Ramos (cell line): ENCODE results near the gene MOV10L1.

Experiments
- in situ Hi-C: fragments of 300-500 bp; cut with MboI; formaldehyde crosslinking; loops from one replicate; pipeline ENCODE4 v1.14.3; 2022; ENCODE audit warnings: low sequenced_read_pairs; ENCODE audit not compliant: unreplicated experiment

The MOV10L1 gene

DNA sequence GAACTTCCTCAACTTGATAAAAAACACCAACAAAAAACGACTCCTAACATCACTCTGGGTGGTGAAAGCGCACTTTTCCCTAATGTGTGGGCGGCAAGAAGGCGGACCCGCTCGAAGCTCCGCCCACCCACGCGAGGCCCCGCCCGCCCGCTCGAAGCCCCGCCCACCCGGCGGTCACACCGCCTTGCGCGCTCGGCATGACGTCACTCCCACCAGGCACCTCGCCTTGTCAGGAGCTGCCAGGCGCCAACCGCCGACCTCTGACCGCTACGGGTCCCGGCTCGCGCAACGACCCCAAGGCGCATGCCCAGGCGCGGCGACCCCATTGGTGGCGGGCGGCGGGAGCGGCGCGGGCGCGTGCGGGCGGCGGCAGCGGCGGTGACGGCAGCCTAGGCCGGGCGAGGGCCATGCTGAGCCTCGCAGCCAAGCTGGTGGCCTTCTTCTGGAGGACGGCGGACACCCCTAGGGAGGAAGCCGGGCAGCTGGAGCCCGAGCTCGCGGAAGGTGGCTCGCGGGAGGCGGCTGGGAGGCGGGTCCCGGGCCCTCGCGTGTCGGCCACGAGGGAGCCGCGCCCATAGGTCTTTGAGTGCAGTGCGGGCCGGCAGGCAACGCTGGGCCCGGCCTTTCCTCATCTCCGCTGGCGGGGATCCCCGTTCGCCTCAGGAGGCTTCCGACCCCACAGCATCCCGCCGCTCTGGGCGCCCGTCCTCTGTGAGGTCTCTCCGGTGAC is at the start of gene MOV10L1:
Gene MOV10L1 (plus strand): TSS at position 325 of the 730 bp plus-strand sequence. CDS start 83 bp downstream, at position 408.
- in situ Hi-C loops: no loop called here

DNA sequence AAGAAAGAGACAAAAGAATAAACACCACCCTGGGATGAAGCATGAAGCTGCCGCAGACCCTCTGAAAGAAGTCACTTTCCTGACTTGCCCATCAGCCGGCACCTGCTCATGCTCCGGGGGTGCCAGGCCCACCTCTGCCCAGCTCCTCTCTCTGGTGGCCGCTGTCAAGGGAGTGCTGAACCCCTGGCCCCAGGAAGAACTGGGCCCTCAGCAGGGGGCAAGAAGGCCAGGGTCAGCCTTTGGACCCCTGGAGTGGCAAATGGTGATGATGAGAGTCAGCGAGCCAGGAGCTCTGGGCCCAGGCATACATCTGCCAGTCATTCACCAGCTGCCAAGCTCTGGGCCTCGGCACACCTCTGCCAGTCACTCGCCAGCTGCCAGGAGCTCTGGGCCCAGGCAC is 49.1 kb upstream of the MOV10L1 start:
- in situ Hi-C loops: no loop called here

DNA sequence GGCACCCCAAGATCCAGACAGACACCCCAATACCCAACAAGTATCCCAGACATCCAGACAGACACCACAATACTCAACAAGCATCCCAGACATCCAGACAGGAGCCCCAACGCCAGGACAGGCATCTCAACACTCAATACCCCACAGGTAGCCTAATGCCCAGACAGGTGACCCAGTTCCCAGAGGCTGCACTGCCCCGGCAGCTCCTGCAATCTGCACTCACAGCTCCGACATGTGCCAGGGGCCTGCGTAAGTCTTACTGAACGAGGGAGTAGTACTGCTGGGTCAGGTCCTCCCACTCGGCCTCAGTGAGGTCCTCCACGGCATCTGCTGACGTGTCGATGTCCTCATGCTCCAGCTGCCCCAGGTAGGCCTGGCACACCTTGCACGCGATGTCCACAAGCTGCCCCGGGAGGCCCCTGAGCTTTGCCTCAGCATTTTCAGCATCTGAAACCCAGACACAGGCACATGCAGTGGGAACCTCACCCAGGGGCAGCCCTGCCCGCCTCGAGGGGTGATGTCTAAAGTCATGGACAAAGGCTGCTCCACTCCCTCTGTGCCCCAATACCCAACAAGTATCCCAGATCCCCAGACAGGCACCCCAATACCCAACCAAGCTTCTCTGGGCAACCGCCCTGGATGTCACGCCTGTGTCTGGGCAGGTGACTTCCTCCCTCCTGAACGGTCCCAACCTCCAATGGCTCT is 48.3 kb upstream of the MOV10L1 start:
- in situ Hi-C loops: no loop called here

DNA sequence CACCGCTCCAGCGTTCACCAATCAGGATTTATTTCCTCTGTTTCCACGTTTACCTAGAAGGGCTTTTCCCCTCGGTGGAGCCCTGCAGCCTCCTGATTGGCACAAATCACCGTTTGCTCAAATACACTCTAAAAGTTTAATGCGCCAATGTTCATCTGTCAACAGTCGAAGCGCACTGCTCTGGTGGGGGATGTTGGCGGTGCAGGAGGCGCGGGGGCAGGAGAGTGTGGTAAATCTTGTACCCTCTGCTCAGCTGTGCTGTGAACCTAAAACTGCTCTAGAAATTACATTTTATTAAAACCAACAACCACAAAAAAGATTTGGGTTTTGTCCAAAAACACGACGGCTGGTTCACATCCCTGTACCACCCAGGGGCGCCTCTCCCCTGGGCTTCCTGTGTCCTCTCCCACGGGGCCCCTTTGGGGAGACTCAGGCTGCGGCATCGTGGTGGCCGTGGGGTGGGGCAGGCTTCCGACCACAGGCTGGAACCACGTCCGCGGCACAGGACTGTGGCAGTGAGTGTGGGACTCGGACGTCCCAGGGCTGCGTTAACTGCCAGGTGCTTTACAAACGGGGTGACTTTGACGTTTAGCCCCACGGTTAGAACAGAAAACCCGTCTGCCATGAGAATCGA is 45.2 kb upstream of the MOV10L1 start:
- in situ Hi-C loops: no loop called here

DNA sequence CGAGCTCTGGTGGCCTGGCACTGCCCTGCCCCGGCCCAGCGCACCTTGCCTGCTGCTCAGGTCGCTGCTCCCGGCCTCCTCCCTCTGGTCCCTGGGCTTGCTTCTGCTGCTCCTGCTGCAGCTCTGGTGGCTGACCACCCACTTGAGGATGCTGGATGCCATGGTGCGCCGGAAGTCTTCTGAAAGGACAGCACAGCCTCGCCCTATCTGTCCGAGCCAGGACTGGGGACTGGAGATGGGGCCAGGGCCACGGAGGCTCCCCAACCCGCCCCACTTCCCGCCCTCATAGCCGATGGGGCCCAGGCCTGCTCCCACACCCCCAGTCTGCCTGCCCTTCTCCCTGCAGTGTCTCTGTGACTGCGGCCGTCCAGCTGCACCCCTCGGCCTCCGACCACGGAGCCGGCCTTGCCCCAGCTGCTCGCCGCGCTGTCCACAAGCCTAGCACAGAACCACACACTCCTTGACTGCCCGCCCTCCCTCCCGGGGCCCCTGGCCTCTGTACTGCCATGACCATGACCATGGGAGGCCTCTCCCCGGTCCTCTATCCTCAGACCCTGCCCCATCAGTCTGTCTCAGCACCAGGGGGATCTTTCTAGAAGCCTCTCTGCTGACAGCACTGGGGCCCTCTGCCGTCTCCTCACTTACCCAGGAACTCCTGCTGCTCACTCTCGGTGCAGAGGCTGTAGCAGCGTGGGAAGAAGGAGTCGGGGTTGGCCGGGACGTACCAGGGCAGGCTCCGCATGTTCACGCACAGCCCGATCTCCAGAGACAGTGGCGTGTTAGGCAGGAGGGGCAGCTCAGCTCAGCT is 44.4 kb upstream of the MOV10L1 start:
- in situ Hi-C loops: no loop called here

DNA sequence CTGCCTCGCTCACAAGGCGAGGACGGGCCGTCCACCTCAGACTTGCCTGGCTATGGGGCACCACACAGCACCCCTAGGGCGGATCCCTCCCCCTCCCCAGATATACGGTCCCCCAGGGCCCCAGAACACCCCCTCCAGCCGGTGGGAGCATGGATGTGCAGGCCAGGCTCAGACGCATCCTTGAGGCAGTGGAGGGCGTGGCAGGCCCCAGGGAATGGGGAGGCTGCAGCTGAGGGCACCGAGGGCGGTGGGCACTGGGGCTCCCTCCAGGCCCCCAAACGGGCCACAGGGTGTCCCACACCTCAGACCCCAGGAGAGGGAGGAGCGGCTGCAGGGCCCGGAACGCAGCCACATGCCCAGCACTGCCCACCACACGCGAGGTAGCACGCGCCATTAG is 43.8 kb upstream of the MOV10L1 start:
- in situ Hi-C loops: no loop called here

DNA sequence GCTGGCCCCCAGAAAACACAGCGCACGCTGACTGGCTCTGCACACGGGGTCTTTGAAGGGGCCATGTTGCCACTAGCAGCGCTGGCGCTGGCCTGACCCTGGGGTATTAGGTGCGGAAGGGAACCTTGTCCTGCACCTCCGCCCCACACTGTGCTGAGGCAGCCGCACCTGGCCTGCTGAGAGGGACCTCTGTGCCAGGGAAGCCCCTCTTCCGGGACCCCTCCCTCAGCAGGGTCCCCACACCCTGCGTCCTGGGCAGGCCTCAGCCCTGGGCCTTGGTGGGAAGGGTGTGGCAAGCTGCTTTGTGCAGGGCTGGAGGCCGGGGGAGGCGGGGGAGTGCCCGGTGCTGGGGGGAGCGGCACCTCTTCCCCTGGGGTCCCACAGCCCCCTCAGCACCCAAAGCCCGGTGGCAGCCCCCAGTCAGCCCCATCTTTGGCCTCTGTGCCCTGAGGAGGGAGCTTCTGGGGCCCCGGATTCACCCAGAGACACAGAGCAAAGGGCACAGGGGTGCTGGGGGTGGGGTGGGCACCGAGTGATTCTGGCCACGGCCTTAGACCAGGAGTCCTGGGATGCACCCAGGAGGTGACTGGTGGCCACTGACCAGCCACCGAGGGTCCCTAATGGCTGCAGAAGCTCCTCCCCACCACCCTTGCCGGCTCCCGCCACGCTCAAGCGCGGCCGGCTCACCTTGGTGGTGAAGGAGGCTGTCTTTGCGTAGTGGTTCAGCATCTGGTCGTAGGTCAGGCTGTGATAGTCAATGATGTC is 43.1 kb upstream of the MOV10L1 start:
- in situ Hi-C loops: no loop called here

DNA sequence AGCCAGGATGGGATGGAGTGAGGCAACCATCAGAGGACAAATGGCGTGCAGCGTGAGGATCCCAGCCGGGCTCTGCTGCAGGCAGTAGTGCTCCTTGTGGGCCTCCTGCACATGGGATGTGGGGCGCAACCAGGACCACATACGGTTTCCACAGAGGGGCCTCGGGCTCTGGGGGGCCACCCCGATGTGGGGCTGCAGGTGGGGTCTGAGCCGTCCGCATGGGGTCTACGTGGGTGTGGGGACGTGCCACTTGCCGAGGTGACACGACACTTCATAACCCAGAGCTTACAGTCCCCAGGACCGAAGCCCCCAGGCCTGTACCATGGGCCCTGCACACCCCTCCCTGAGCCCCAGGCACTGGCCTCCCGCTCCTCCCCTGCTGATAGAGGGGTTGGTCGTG is 42.5 kb upstream of the MOV10L1 start:
- in situ Hi-C loops: no loop called here

DNA sequence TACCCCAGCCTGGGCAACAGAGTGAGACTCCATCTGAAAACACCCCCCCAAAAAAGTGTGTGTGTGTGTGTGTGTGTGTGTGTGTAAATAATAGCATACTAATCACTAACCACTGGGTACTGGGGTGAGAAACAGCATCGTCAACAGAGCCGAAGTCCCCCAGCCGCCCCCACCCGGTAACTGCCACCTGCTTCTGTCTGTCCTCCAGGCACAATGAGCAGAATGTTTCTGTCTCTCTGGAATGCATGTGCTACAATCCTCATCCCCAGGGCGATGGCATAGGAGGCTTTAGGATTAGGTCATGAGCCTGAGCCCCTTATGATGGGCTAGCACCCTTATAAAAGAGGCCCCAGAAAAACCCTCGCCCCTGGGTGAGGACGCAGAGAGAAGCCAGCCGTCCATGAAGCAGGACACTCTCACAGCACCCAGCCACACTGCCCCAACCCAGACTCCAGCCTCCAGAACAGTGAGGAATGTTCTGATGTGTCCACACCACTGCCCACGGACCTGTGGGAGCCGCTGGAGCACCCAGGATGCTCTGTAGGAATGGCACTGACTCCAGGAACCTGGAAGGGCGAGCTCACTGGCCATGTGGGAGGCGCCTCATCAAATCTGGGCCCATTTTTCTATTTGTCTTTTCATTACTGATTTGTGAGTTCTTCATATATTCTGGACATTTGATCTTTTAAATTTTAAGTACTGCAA is 41.6 kb upstream of the MOV10L1 start:
- in situ Hi-C loops: no loop called here

DNA sequence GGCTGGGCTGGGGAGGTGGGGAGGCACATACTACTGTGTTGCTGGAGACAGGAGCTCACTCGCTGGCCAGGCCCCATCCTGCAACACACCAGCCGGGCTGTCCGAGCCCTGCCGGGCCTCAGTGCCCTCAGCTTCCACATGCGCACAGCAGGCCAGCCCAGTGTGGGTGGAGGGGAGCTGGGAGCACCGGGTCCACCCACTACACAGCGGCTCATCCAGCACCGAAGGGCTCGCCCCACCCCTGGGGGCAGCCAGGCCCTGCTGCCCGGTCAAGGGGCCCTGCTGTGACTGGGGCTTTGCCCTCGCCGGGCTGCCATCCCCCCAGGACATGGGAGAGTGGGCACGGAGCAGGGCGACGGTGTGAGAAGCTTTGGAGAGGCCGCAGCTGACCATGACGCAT is 41.0 kb upstream of the MOV10L1 start:
- in situ Hi-C loops: no loop called here

DNA sequence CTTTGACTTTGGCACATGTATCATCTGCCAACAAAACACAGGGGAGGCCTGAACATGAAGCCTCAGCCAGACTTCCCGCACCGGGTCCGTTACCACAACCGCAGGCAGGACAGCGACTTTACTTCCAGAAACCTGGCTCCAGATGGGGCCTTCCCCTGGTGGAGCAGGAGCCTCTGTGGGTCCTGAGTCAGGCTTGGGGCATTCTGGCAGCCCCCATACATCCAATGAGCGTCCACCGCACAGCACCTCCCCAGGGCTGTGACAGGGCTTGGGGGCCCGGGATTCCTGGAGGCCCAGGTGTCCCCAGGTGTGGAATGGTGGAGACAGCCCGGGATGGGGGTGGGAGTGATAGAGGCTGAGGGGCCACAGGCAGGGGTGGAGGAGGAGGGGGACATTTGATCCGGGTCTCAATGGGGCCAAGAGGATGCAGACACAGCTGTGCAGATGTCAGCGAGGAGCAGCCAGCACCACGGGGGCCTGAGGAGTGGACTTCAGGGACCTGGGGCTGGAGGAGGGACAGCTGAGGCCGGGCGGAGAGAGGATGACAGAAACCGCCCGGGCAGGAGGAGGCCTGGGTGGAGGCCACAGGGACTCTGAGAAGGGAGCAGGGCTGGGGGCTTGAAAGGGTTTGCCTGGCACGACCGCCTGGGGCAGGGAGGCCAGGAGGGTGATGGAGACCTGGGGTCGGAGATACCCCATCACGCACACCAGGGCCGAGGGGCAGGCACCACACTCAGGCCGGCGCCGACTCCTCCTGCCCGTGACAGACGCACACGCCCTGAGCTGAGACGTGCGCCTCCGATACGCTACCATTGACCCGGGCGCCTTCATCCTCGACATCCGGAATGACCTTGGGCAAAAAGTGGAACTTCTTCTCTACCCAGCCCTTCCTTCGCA is 40.3 kb upstream of the MOV10L1 start:
- in situ Hi-C loops: no loop called here

DNA sequence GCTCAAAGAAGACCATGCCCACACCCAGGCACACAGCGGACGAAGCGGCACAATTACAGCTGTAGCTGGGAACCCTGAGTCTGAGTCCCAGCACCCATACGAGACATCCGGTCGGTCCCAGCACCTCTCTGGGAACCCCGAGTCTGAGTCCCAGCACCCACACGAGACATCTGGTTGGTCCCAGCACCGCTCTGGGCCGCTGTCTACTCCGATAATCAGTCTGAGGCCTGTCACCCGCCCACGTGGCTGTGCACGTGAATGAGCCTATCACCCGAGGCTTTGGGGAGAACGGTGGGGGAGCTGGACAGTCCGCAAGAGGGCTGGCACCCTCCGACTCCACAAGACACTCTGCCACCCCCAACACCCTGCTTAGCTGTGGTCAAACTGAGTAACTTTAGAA is 37.9 kb upstream of the MOV10L1 start:
- in situ Hi-C loops: no loop called here

DNA sequence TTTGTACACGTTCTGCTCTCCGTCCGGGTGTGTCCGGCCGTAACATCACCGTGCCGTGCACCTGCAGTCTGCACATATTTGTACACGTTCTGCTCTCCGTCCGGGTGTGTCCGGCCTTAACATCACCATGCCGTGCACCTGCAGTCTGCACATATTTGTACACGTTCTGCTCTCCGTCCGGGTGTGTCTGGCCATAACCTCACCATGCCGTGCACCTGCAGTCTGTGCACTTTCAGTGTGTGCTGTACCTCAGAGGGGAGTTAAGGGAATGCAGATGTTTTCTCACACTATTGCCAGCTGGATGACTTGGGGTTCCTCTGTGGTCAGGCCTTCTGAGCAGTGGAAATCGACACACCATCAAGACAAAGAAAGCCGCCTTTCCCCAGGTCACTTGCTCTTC is 35.9 kb upstream of the MOV10L1 start:
- in situ Hi-C loops: no loop called here

DNA sequence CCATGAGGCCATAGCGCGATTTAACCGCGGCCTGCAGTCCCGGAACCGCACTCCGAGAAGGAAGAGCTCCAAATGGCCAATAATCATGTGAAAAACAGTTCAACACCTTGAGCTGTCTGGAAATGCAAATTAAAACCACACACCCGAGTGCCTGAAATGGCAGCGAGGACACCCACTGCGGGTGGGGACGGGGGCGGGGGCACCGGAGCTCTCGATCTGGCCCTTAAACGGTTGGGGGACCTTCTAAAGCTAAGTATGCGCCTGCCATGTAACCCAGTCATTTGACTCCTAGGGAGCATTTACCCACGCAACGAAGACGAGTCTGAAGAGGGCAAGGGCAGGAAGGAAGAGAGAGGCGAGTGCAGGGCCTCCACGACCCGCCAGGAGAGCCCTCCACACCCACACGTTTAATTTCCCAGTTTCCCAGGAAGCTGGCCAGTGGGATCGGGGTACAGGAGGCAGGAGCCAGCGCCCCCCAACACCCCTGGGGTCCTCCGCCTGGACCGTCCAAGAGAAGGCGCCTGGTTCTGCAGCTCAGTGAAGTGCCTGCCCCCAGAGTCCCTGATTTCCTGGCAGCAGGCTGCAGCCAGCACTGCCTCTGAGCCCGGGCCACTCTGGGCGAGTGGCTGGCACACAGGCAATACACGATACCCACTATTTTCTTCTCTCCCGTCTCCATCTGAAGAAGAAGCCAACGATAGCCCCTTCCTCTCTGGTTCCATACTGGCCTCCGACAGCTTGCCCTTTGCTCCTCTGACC is 33.4 kb upstream of the MOV10L1 start:
- in situ Hi-C loops: no loop called here

DNA sequence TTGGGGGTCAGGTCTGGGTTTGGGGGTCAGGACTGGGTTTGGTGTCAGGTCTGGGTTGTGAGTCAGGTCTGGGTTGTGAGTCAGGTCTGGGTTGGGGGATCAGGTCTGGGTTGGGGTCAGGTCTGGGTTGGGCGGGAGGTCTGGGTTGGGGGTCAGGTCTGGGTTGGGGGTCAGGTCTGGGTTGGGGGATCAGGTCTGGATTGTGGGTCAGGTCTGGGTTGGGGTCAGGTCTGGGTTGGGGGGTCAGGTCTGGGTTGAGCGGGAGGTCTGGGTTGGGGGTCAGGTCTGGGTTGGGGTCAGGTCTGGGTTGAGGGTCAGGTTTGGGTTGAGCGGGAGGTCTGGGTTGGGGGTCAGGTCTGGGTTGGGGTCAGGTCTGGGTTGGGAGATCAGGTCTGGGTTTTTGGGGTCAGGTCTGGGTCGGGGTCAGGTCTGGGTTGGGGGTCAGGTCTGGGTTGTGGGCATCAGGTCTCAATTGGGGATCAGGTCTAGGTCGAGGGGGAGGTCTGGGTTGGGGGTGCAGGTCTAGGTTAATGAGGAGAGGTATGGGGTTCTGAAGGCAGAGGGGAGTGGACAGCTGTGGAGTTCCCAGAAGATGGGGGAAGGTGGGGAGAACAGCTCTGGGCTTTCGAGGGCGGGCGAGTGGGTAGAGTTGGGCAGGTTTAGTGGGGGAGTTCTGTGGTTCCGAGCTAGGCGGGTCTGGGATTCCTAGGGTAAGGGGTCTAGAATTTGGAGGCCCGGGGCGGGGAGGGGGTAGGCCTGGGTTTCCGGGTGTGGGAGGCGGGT is 32.3 kb upstream of the MOV10L1 start:
- in situ Hi-C loops: no loop called here

DNA sequence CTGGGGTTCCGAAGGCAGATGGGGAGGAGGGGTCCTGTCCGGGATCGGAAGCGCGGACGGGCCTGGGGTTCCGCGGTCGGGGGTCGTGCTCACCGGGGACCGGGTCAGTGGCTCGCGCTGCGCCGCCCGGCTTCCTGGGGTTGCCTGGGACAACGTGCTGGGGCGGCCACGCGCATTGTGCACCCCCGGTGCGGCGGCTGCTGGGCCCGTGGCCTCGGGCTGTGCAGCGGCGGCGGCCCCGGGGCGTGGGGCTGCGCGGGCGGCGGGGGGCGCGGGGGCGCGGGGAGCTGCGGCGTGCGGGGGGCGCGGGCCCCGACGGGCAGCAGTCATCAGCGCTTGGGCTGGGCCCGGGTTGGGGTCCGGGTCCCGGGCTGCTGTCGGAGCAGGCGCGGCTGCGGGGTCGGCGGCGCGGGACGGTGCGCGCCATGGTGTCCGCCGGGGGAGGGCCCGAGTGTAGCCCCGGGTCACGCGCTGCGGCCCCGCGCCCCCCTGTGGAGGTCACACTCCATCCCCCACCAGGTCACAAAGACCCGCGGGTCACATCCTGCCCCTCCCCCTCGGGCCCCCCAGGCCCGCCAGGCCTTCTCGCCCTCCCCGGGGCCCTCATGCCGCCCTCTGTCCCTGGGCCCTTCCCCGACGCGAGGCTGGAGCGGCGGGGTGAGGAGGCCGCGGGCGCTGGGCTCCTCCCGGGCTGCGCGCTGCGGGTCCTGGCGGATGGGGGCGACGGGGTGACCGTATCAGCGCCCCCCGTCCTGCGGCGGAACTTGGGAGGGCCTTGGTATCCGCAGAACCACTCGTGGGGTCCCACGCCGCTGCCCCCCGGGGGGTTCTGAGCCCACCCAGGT is 31.5 kb upstream of the MOV10L1 start, which contains the start of gene TTLL8:
Gene TTLL8 (minus strand): TSS at position 238 of the 845 bp plus-strand sequence.
- in situ Hi-C loops: no loop called here
